Glutamatergic neuron (in vitro differentiated cells): ENCODE results near the gene CEMIP2. TPM values are rescaled to one million over a fixed set of nuclear protein-coding genes. Genes with fewer than 3 reads are reported as not detected.

Source experiments
- DNase-seq: peaks from one replicate; pipeline ENCODE4 v3.0.0; 2022
- H3K27ac Mint-ChIP-seq: one replicate; pipeline ENCODE4 v1.8.0; 2020; ENCODE audit warnings: mild to moderate bottlenecking, mixed read lengths, inconsistent platforms; ENCODE audit not compliant: unreplicated experiment
- H3K27me3 Mint-ChIP-seq: one replicate; pipeline ENCODE4 v1.8.0; 2020; ENCODE audit warnings: mild to moderate bottlenecking, moderate library complexity, mixed read lengths, inconsistent platforms; ENCODE audit not compliant: unreplicated experiment
- H3K36me3 Mint-ChIP-seq: one replicate; pipeline ENCODE4 v1.8.0; 2020; ENCODE audit warnings: mild to moderate bottlenecking, mixed read lengths, inconsistent platforms; ENCODE audit not compliant: unreplicated experiment
- H3K4me1 Mint-ChIP-seq: one replicate; pipeline ENCODE4 v1.8.0; 2020; ENCODE audit warnings: mild to moderate bottlenecking, low read depth, mixed read lengths, inconsistent platforms; ENCODE audit not compliant: unreplicated experiment
- H3K4me3 Mint-ChIP-seq: one replicate; pipeline ENCODE4 v1.8.0; 2020; ENCODE audit warnings: mild to moderate bottlenecking, mixed read lengths, inconsistent platforms; ENCODE audit not compliant: unreplicated experiment
- H3K9me3 Mint-ChIP-seq: one replicate; pipeline ENCODE4 v1.8.0; 2020; ENCODE audit warnings: mild to moderate bottlenecking, moderate library complexity, mixed read lengths, inconsistent platforms; ENCODE audit not compliant: unreplicated experiment
- total RNA-seq: library from RNA; stranded (reverse); fragmentation: NEBNext Ultra II Directional; extraction: Animal tissue kit (Norgen Biotek cat#: 25700); gene quantifications from one replicate; pipeline ENCODE4 v1.2.1, GENCODE V29; 2021; ENCODE audit not compliant: unreplicated experiment
- TF ChIP-seq, protein P1 (sequence below): fragments of 200-600 bp; sonication (generic); IDR thresholded peaks from one replicate; pipeline ENCODE4 v1.5.0; 2021; ENCODE audit not compliant: partially characterized antibody, unreplicated experiment

Gene CEMIP2
- total RNA-seq, 1 donor from 2014 or later = 122 TPM

DNA sequence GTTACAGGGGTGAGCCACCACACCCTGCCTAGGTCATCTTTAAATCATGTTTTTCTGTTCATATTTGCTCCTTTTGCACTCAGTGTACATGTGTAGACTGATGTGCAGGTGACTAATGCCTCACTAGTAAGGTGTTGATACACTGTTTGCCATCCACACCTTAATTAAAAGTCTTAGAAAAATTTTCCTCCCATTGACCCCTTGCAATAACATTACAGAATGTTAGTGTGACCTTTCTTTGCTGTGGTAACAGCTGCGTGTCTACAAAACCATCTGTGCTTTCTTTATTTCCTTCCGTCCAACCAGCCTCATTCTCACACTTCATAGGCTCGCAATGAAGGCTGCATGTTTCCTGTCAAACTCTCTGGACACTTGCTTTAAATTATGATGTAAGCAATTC, 6.6 kb upstream of the CEMIP2 start:
- H3K36me3 Mint-ChIP-seq = no peaks in the 10 kb centered on the region
- no peak for DNase-seq
- TF ChIP-seq, protein P1, sequence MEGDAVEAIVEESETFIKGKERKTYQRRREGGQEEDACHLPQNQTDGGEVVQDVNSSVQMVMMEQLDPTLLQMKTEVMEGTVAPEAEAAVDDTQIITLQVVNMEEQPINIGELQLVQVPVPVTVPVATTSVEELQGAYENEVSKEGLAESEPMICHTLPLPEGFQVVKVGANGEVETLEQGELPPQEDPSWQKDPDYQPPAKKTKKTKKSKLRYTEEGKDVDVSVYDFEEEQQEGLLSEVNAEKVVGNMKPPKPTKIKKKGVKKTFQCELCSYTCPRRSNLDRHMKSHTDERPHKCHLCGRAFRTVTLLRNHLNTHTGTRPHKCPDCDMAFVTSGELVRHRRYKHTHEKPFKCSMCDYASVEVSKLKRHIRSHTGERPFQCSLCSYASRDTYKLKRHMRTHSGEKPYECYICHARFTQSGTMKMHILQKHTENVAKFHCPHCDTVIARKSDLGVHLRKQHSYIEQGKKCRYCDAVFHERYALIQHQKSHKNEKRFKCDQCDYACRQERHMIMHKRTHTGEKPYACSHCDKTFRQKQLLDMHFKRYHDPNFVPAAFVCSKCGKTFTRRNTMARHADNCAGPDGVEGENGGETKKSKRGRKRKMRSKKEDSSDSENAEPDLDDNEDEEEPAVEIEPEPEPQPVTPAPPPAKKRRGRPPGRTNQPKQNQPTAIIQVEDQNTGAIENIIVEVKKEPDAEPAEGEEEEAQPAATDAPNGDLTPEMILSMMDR = no peak
- H3K9me3 Mint-ChIP-seq = no peaks in the 10 kb centered on the region
- no peak overlapping the region for H3K4me3 Mint-ChIP-seq
- no peak overlapping the region for H3K27ac Mint-ChIP-seq
- H3K27me3 Mint-ChIP-seq = peaks cover 2% of the 10 kb centered on the region
- peaks cover 1% of the 10 kb centered on the region for H3K4me1 Mint-ChIP-seq

DNA sequence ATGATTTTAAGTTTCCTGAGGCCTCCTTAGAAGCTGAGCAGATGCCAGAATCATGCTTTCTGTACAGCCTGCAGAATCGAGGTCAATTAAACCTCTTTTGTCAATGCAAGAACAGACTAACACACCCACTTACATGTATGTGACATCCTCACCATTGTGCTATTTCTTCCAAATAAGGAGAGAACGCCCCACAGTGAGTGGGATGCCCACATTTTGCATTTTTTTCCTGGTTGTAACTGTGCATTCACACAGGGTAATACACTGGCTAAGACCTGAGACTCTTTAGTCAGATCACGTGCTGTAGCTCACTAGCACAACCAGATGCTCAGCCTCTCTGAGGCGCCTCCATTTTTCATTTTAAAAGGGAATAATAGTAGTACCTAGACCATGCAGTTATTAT, 4.4 kb upstream of the CEMIP2 start:
- Mint-ChIP-seq H3K27me3 (peaks cover 4% of the 10 kb centered on the region), H3K27ac (no peak overlapping the region), H3K4me3 (no peak overlapping the region), H3K4me1 (peaks cover 4% of the 10 kb centered on the region), H3K36me3 (no peaks in the 10 kb centered on the region), H3K9me3 (peaks cover 8% of the 10 kb centered on the region)
- DNase-seq = no peak
- TF ChIP-seq, protein P1 = no peak

DNA sequence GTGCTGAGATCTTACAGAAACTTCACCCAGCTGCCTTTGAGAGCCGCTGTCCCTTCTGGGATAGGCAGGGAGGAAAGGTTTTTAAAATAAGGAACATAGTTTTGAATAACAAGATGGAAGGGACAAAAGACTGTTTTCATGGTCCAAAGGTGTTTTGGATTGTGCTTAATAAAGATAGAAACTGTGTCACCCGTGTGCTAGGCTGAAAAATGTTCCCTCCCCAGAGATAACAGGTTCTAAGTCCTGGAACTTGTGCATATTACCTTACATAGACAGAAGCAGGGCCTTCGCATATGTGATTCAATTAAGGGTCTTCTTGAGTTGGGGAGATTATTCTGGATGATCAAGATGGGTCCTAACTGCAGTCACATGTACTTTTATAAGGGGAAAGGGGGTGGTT, 1.9 kb upstream of the CEMIP2 start:
- Mint-ChIP-seq H3K9me3 (peaks cover 9% of the 10 kb centered on the region), H3K4me1 (peaks cover 11% of the 10 kb centered on the region), H3K27me3 (peaks cover 9% of the 10 kb centered on the region), H3K4me3 (peak overlapping the region; percentile 92), H3K27ac (no peak overlapping the region), H3K36me3 (no peaks in the 10 kb centered on the region)
- TF ChIP-seq, protein P1 = no peak
- no peak for DNase-seq

DNA sequence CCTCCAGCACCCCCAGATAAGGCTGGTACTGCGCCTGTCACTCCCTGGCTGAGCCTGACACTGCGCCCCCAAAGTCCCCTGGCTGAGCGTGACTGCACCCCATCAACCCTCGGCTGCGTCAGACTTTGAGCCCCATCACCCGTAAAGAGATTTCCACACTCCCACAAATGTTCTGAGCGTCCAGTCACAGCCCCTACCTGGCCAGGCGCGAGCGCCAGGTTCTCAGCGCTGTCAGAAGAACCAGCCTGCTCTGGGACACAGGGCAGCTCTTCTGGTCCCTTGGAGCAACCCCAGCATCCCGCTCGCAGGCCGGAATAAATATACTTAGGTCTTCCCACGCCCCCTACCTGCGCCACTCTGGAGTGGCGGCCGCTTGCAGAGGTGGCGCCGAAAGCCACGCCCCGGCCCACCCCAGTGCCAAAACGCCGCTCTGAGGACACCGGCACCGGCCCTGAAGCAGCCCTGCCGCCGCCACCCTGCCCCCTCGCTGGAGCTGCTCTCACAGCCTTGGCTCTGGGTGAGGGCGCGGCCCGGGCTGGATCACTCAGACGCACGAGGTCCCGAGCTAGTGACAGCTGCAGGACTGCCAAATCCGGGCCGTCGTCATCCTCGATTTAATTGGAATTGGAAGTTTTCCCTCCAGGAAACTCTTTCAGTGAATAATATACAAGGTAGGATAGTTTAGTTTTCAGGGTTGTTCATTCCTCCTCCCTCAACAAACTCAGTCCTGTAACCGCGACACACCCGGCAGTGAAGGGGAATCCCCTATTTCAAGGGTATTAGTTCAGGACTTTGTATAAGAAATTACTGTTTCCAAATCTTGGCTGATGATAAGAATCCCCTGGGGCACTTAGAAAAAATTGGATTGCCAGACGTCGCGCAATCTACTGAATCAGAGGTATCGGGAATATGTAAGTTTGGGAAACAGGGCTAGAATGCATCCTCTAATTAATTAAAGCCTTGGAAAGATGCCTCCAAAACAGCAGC, 1.2 kb upstream of the CEMIP2 start:
- Mint-ChIP-seq H3K36me3 (no peaks in the 10 kb centered on the region), H3K27me3 (peaks cover 9% of the 10 kb centered on the region), H3K4me3 (peak overlapping the region; percentile 92), H3K27ac (peak overlapping the region; percentile 70), H3K9me3 (peaks cover 9% of the 10 kb centered on the region), H3K4me1 (peaks cover 16% of the 10 kb centered on the region)
- TF ChIP-seq, protein P1 = no peak
- DNase-seq = peak; percentile 67

DNA sequence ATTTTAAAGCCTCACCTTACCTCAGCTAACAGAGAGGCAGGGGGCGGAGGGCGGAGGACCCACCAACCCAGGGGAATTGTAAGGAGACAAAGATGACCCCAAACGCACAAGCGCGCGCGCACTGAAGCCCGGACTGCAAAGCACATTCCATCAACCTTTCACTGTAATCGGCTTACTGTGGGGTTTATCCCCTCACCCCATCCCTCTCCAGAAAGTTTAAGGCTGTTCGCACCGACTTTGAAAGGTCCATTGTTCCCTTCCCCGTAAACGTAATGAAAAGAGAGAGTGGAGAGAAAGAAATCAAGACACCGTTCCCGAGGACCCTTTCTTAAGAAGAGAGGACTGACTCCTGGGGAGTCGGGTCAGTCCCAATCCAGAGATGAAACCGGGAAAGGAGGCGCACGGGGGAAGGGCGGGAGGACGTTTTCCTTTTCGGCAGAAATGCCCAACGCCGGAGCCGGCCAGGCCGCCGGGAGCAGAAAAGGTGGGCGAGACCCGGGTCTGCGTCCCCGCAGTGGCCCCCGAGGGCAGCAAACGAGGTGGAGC, 464 bp downstream of the CEMIP2 start:
- peaks cover 9% of the 10 kb centered on the region for H3K27me3 Mint-ChIP-seq
- peak overlapping the region; percentile 92 for H3K4me3 Mint-ChIP-seq
- H3K4me1 Mint-ChIP-seq = peaks cover 26% of the 10 kb centered on the region
- H3K27ac Mint-ChIP-seq = peak overlapping the region; percentile 99
- TF ChIP-seq, protein P1 = no peak
- H3K36me3 Mint-ChIP-seq = no peaks in the 10 kb centered on the region
- DNase-seq = peak; percentile 71
- peaks cover 9% of the 10 kb centered on the region for H3K9me3 Mint-ChIP-seq
